Body of pancreas (tissue), 4 donors: ENCODE measurements around the gene MDH2.

Experiments
- POLR2A ChIP-seq, 3 donors: fragments of 450-650 bp; IDR thresholded peaks; one replicate each; pipeline ENCODE4 v1.6.1; 2016; ENCODE audit warnings: antibody characterized with exemption in 3 of 3, mild to moderate bottlenecking in 2 of 3
- TF ChIP-seq, protein P1 (sequence below), 7 experiments: fragments of 450-650 bp in 4 of 7; fragments of 200-600 bp in 3 of 7; sonication (generic) in 3 of 7; IDR thresholded peaks; one replicate each; pipeline ENCODE4 v1.5.1; 2016 to 2019; ENCODE audit warnings: antibody characterized with exemption in 7 of 7

DNA sequence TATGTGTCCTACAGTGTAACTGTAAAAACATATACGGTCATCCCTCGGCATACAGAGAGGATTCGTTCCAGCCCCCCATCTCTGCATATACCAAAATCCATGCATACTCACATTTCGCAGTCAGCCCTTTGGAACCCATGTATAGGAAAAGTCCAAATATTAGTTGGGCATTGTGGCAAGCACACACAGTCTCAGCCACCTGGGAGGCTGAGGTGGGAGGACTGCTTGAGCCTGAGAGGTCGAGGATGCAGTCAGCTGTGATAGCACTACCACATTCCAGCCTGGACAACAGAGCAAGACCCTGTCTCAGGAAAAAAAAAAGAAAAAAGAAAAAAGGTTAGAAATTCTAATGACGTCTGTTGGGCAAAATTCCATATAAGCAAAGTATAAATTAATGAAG, 29.1 kb downstream of the MDH2 start:
- no peak for TF ChIP-seq POLR2A (IDR thresholded peaks at IDR 0.05)
- TF ChIP-seq, protein P1, sequence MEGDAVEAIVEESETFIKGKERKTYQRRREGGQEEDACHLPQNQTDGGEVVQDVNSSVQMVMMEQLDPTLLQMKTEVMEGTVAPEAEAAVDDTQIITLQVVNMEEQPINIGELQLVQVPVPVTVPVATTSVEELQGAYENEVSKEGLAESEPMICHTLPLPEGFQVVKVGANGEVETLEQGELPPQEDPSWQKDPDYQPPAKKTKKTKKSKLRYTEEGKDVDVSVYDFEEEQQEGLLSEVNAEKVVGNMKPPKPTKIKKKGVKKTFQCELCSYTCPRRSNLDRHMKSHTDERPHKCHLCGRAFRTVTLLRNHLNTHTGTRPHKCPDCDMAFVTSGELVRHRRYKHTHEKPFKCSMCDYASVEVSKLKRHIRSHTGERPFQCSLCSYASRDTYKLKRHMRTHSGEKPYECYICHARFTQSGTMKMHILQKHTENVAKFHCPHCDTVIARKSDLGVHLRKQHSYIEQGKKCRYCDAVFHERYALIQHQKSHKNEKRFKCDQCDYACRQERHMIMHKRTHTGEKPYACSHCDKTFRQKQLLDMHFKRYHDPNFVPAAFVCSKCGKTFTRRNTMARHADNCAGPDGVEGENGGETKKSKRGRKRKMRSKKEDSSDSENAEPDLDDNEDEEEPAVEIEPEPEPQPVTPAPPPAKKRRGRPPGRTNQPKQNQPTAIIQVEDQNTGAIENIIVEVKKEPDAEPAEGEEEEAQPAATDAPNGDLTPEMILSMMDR (IDR thresholded peaks at IDR 0.05) = no peak
